Fibroblast of lung (primary cell): ENCODE results near the gene LBH. TPM values are rescaled to one million over a fixed set of nuclear protein-coding genes. Genes with fewer than 3 reads are reported as not detected.

Experiments
- DNase-seq, 2 donors: peaks; one replicate each; pipeline versions ENCODE4 v3.0.0 to v3.0.0-alpha.2; 2010; ENCODE audit warnings: low read depth in 2 of 2
- H2AFZ ChIP-seq: 2 replicates; pipeline ENCODE4 v1.5.1; 2012; ENCODE audit warnings: low read length, control low read depth, inconsistent platforms
- H3K27ac ChIP-seq: 2 replicates; pipeline ENCODE4 v1.5.1; 2011; ENCODE audit warnings: low read length, control low read depth; ENCODE audit not compliant: insufficient read depth
- H3K27me3 ChIP-seq: 2 replicates; pipeline ENCODE4 v1.5.1; 2011; ENCODE audit warnings: mild to moderate bottlenecking, low read length; ENCODE audit not compliant: control insufficient read depth, insufficient read depth
- H3K36me3 ChIP-seq: 2 replicates; pipeline ENCODE4 v1.5.1; 2011; ENCODE audit warnings: low read length; ENCODE audit not compliant: control insufficient read depth, insufficient read depth
- H3K4me1 ChIP-seq: 2 replicates; pipeline ENCODE4 v1.5.1; 2011; ENCODE audit warnings: low read length; ENCODE audit not compliant: control insufficient read depth, insufficient read depth; ENCODE audit errors: extremely low read depth
- H3K4me2 ChIP-seq: 2 replicates; pipeline ENCODE4 v1.5.1; 2011; ENCODE audit warnings: low read length, control low read depth; ENCODE audit not compliant: insufficient read depth; ENCODE audit errors: extremely low read depth
- H3K4me3 ChIP-seq, 4 experiments: fragments of 200-600 bp in 1 of 4; sonication (generic) in 1 of 4; replicated peaks in 1 of 4; 2 replicates each; pipeline ENCODE4 v1.5.1; 2011 to 2016; ENCODE audit warnings: low read length in 4 of 4, low read depth in 3 of 4, mild to moderate bottlenecking in 3 of 4, control low read depth in 2 of 4, inconsistent platforms in 1 of 4, mixed read lengths in 1 of 4; ENCODE audit not compliant: insufficient read depth in 1 of 4; ENCODE audit errors: control extremely low read depth in 1 of 4
- H3K79me2 ChIP-seq: 2 replicates; pipeline ENCODE4 v1.5.1; 2012; ENCODE audit warnings: mild to moderate bottlenecking, low read length, inconsistent platforms; ENCODE audit not compliant: control insufficient read depth, insufficient read depth
- H3K9ac ChIP-seq: 2 replicates; pipeline ENCODE4 v1.5.1; 2011; ENCODE audit warnings: mild to moderate bottlenecking, low read length, control low read depth; ENCODE audit not compliant: insufficient read depth
- H3K9me3 ChIP-seq: 2 replicates; pipeline ENCODE4 v1.5.1; 2012; ENCODE audit warnings: low read depth, low read length; ENCODE audit not compliant: control insufficient read depth, insufficient read depth
- H4K20me1 ChIP-seq: 2 replicates; pipeline ENCODE4 v1.5.1; 2011; ENCODE audit warnings: low read length; ENCODE audit not compliant: control insufficient read depth, insufficient read depth; ENCODE audit errors: extremely low read depth
- CTCF ChIP-seq, 2 donors: IDR thresholded peaks in 1 of 2; conservative IDR thresholded peaks in 1 of 2; 1 replicate in 1 of 2; 2 replicates in 1 of 2; pipeline ENCODE4 v1.5.1; 2011 to 2012; ENCODE audit warnings: low read length in 2 of 2, control low read depth in 1 of 2, inconsistent platforms in 1 of 2, low read depth in 1 of 2, mild to moderate bottlenecking in 1 of 2
- EZH2 ChIP-seq: IDR thresholded peaks from 2 replicates; pipeline ENCODE4 v1.5.1; 2012; ENCODE audit warnings: low read length, control low read depth, mild to moderate bottlenecking; ENCODE audit errors: missing control alignments
- polyA plus RNA-seq, 2 donors: library from polyadenylated mRNA; depleted of rRNA in 1 of 2; stranded (reverse) in 1 of 2; unstranded in 1 of 2; fragments of >200 nt; gene quantifications; 2 replicates each; pipeline ENCODE4 v1.2.1, GENCODE V29; 2011 to 2012; ENCODE audit warnings: missing spikeins in 1 of 2
- total RNA-seq: library from RNA; depleted of rRNA; stranded (reverse); fragments of >200 nt; gene quantifications from 2 replicates; pipeline ENCODE4 v1.2.1, GENCODE V29; 2014

LBH gene
- total and polyA plus RNA-seq, 2 donors (not counting 1 experiment from before 2014, with no cell fraction given): 604 to 926 TPM

GRCh38 chr2:30305235-30305634 lies 73.9 kb downstream of the LBH start:
- peaks cover 23% of the 10 kb centered on the region for H3K4me1 ChIP-seq
- H3K4me2 ChIP-seq: no peak overlapping the region
- no peaks in the 10 kb centered on the region for H3K79me2 ChIP-seq
- DNase-seq: peak; percentile 20 to 63
- H4K20me1 ChIP-seq: no peaks in the 10 kb centered on the region
- no peaks in the 10 kb centered on the region for H3K36me3 ChIP-seq
- H3K27me3 ChIP-seq: no peaks in the 10 kb centered on the region
- no peak overlapping the region for H3K27ac ChIP-seq
- no peak overlapping the region for H2AFZ ChIP-seq
- no peak overlapping the region for H3K9ac ChIP-seq
- no peak overlapping the region for H3K4me3 ChIP-seq
- no peaks in the 10 kb centered on the region for H3K9me3 ChIP-seq
- no peak for TF ChIP-seq EZH2

- H3K27ac ChIP-seq: no peak overlapping the region
These were observed 75.2 kb downstream of the LBH start for GRCh38 chr2:30306522-30306921.

GRCh38 chr2:30308280-30308679 lies 76.9 kb downstream of the LBH start:
- no peak for DNase-seq
- TF ChIP-seq CTCF (conservative IDR thresholded peaks at IDR 0.05 in 1 of 2, IDR thresholded peaks at IDR 0.05 in 1 of 2; ENCODE audit: low read depth in 1 of 2, low read length in 2 of 2) (no peak), EZH2 (no peak)
- H3K79me2 ChIP-seq: no peaks in the 10 kb centered on the region

More at GRCh38 chr2:30306522-30306921, 75.2 kb downstream of the LBH start:
- Histone ChIP-seq H4K20me1 (no peaks in the 10 kb centered on the region), H3K4me3 (no peak overlapping the region), H3K4me2 (no peak overlapping the region), H3K27me3 (no peaks in the 10 kb centered on the region), H2AFZ (no peak overlapping the region), H3K9ac (no peak overlapping the region), H3K9me3 (no peaks in the 10 kb centered on the region), H3K4me1 (peaks cover 17% of the 10 kb centered on the region), H3K79me2 (no peaks in the 10 kb centered on the region), H3K36me3 (no peaks in the 10 kb centered on the region)
- DNase-seq: peak in 1 of 2 donors; percentile 44
- TF ChIP-seq EZH2: no peak
- TF ChIP-seq CTCF (conservative IDR thresholded peaks at IDR 0.05 in 1 of 2, IDR thresholded peaks at IDR 0.05 in 1 of 2; ENCODE audit: low read depth in 1 of 2, low read length in 2 of 2): no peak

More at GRCh38 chr2:30308280-30308679, 76.9 kb downstream of the LBH start:
- H4K20me1 ChIP-seq: no peaks in the 10 kb centered on the region
- H3K27me3 ChIP-seq: no peaks in the 10 kb centered on the region
- peaks cover 5% of the 10 kb centered on the region for H3K4me1 ChIP-seq
- H3K36me3 ChIP-seq: no peaks in the 10 kb centered on the region
- no peak overlapping the region for H2AFZ ChIP-seq
- H3K27ac ChIP-seq: no peak overlapping the region
- no peak overlapping the region for H3K9ac ChIP-seq
- H3K9me3 ChIP-seq: no peaks in the 10 kb centered on the region
- no peak overlapping the region for H3K4me3 ChIP-seq
- H3K4me2 ChIP-seq: no peak overlapping the region

Other genes starting within 250 kb of the LBH start
- gene YPEL5, start 84.5 kb upstream of the LBH start, total RNA-seq: 97.1 and 159 TPM in 2 replicates
- 62.6 and 94.7 TPM in 2 replicates for gene YPEL5, start 84.5 kb upstream of the LBH start, polyA plus RNA-seq
- gene LCLAT1, start 215.7 kb downstream of the LBH start, total RNA-seq: 17.7 and 43.3 TPM in 2 replicates
- gene LCLAT1, start 215.7 kb downstream of the LBH start, polyA plus RNA-seq: 37.1 and 45.9 TPM in 2 replicates